Stimulated activated CD4-positive, alpha-beta T cell treated with anti-CD3 and anti-CD28 coated beads, Interleukin-2, amount 100 ng/mL, for 24 hours (primary cell): ENCODE data around the gene FRAT2.

Experiments used
- DNase-seq, 2 donors: peaks; one replicate each; pipeline ENCODE4 v3.0.0-alpha.2; 2020

The FRAT2 gene

GRCh38 chr10:97334370-97335175 lies at the start of gene FRAT2:
Gene FRAT2, minus strand, starts transcription at chr10:97334729. Its CDS starts 157 bp downstream, at chr10:97334572.
- DNase-seq, result peak; percentile 85 to 89

GRCh38 chr10:97384156-97384555 lies 49.6 kb upstream of the FRAT2 start:
- DNase-seq, result no peak

GRCh38 chr10:97383159-97383558 lies 48.6 kb upstream of the FRAT2 start:
- no peak for DNase-seq

GRCh38 chr10:97381626-97382025 lies 47.1 kb upstream of the FRAT2 start:
- DNase-seq, result no peak

- no peak for DNase-seq
Measured at GRCh38 chr10:97380516-97380915, 46.0 kb upstream of the FRAT2 start.

- no peak for DNase-seq
Measured at GRCh38 chr10:97378933-97379921, 44.7 kb upstream of the FRAT2 start.

- DNase-seq, result no peak
Measured at GRCh38 chr10:97376413-97376812, 41.9 kb upstream of the FRAT2 start.

- no peak for DNase-seq
Measured at GRCh38 chr10:97373456-97373855, 38.9 kb upstream of the FRAT2 start.

- no peak for DNase-seq
Measured at GRCh38 chr10:97372233-97372875, 37.8 kb upstream of the FRAT2 start.

GRCh38 chr10:97371696-97372095 lies 37.2 kb upstream of the FRAT2 start:
- no peak for DNase-seq

- DNase-seq, result no peak
Measured at GRCh38 chr10:97367126-97367649, 32.7 kb upstream of the FRAT2 start.

- no peak for DNase-seq
Measured at GRCh38 chr10:97366572-97366971, 32.0 kb upstream of the FRAT2 start.

- DNase-seq, result no peak
Measured at GRCh38 chr10:97365761-97366351, 31.3 kb upstream of the FRAT2 start.

GRCh38 chr10:97363071-97363470 lies 28.5 kb upstream of the FRAT2 start:
- no peak for DNase-seq

- DNase-seq, result no peak
Measured at GRCh38 chr10:97362310-97363033, 27.9 kb upstream of the FRAT2 start.

- DNase-seq, result no peak
Measured at GRCh38 chr10:97361537-97361901, 27.0 kb upstream of the FRAT2 start.

GRCh38 chr10:97360705-97361536 lies 26.4 kb upstream of the FRAT2 start:
- no peak for DNase-seq

- DNase-seq, result no peak
Measured at GRCh38 chr10:97358781-97359180, 24.3 kb upstream of the FRAT2 start.

- DNase-seq, result no peak
Measured at GRCh38 chr10:97358349-97358748, 23.8 kb upstream of the FRAT2 start.

- DNase-seq, result no peak
Measured at GRCh38 chr10:97356918-97357317, 22.4 kb upstream of the FRAT2 start.
